GM12865 (cell line): ENCODE data around the gene PDE4B.

Source experiments
- DNase-seq: peaks from one replicate; pipeline ENCODE4 v3.0.0; 2010; ENCODE audit warnings: low read depth
- H3K4me3 ChIP-seq: 2 replicates; pipeline ENCODE4 v1.5.1; 2011; ENCODE audit warnings: mild to moderate bottlenecking, low read depth, low read length, control low read depth
- CTCF ChIP-seq: IDR thresholded peaks from 2 replicates; pipeline ENCODE4 v1.5.1; 2011; ENCODE audit warnings: low read length, control low read depth, low read depth, inconsistent platforms; ENCODE audit not compliant: insufficient read depth; ENCODE audit errors: missing control alignments

The PDE4B gene

GRCh38 chr1:66393586-66394287 is 601.0 kb downstream of the PDE4B start:
- no peak for TF ChIP-seq CTCF
- DNase-seq = no peak
- H3K4me3 ChIP-seq = no peak overlapping the region

- TF ChIP-seq CTCF = no peak
- no peak overlapping the region for H3K4me3 ChIP-seq
- DNase-seq = no peak
These were observed 601.9 kb downstream of the PDE4B start for GRCh38 chr1:66394603-66395002.

- H3K4me3 ChIP-seq = no peak overlapping the region
- peak; percentile 70 for DNase-seq
- TF ChIP-seq CTCF = no peak
These were observed 602.7 kb downstream of the PDE4B start for GRCh38 chr1:66395202-66396061.

GRCh38 chr1:66396212-66396890 is 603.7 kb downstream of the PDE4B start:
- H3K4me3 ChIP-seq = peak overlapping the region; percentile 4
- no peak for TF ChIP-seq CTCF
- DNase-seq = peak; percentile 80

- H3K4me3 ChIP-seq = 0 out of 2 replicates have a peak overlapping the region, but pooled peaks have one; percentile 4
- peak; percentile 75 for DNase-seq
- no peak for TF ChIP-seq CTCF
These were observed 604.5 kb downstream of the PDE4B start for GRCh38 chr1:66397192-66397591.

GRCh38 chr1:66399888-66400529 is 607.3 kb downstream of the PDE4B start:
- peak; percentile 81 for DNase-seq
- H3K4me3 ChIP-seq = peak overlapping the region; percentile 16; the same call in 1 of the 2 replicates
- TF ChIP-seq CTCF = no peak
